GM18517 (cell line): ENCODE results near the gene GPR146.

ENCODE experiments used
- ATAC-seq: cut with Tn5 transposase; IDR thresholded peaks from one replicate; pipeline ENCODE4 v1.9.1; 2021; ENCODE audit warnings: mild to moderate bottlenecking, moderate library complexity; ENCODE audit not compliant: unreplicated experiment

Gene GPR146

DNA sequence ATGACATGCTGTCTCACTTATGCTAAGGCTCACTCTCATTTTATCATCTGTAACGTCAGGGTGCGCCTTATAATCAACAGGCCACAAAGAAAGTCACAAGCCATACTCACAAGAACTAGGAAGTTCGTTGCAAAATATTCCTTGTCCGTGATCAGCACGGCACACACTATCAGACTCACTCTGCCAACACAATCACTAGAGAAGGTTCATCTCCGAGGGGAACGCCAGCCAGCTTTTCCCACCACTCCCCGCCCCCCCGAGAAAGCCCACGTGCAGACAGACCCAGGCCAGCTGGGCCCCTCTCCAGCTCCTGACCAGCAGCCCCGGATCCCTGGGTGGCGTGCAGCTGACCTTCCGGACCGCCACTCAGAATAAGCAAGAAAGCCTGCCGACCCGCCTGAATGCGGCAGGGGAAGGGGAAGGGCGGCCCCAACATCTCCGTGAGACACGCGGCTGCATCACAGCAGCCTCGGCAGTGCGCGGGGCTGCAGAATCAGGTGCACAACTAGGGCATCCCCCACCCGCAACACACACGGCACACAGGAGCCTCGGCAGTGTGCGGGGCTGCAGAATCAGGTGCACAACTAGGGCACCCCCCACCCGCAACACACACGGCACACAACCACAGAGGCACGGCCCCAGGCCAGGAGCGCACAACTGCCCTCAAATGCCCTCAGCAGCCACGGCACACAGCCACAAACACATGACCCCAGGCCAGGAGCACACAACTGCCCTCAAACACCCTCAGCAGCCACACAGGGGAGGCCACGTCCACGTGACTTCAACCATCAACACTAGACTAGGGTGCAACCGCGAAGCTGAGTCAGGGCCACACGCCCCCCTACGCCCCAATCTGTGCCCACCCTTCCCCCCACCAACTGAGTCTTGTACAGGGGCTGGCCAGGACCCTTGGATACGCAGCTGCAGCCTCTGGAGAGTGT is 2.5 kb upstream of the GPR146 start:
- ATAC-seq: no peak

DNA sequence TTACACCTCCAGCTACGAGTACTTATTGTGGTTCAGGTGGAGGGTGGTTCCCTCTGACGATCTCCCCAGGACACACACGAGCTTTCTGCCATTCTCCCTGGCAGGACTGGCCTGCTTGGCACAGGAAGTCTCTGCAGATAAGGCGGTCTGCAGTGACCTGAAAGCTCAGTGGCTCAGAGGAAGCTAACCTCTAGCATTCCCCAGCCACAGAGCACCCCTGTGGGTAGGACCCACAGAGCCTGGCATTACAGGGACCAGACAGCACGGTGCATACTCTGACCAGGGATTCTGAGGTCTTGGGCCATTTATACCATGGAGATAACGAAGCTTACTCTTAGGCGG is 1.9 kb upstream of the GPR146 start:
- no peak for ATAC-seq

- ATAC-seq: no peak
Observed at GRCh38 chr7:1043552-1044188, 676 bp upstream of the GPR146 start.

- no peak for ATAC-seq
Observed at GRCh38 chr7:1045069-1046063, 1.0 kb downstream of the GPR146 start.

DNA sequence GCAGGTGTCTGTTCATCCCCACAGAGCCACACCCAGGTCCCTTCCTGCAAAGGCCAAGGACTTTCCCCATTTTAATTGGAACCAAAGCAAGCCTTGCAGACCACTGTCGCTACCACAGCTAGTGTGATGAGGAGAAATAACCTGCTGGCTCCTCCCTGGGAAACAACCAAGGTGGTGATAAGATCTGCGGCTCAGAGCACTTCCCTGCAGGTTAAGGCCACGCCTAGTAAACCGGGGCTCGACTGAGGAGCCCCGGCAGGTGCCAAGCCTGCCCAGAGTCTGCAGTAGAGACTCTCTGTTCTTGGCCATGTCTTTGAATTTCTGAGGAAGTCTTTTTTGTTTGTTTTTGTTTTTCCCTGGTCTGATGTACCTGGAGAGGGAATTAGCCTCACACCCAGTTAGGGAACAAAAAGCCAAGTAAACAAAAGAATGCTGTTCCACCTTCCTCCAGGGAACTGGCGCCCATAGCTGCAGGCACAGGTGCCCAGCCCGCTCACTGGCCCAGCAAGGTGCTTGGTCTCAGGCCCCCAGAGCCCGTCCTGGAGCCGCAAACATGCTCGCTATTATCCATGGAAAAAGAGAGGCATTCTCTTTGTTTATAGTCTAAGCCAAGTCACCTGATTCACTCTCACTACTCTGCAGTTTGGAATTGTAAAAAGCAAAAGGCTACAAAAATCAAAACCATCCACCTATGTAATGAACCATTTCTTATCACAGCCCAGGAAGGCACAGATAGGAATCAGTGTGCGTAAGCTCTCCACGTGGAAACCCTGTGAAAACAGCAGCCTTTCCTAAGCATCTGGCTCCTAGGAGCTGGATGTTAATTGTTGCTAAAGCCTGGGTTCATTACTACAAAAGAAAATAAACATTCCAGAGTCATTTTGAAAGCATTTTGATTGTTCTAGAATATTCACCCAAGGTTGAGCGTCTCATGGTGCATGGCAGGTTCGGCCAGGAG is 2.7 kb downstream of the GPR146 start:
- no peak for ATAC-seq

DNA sequence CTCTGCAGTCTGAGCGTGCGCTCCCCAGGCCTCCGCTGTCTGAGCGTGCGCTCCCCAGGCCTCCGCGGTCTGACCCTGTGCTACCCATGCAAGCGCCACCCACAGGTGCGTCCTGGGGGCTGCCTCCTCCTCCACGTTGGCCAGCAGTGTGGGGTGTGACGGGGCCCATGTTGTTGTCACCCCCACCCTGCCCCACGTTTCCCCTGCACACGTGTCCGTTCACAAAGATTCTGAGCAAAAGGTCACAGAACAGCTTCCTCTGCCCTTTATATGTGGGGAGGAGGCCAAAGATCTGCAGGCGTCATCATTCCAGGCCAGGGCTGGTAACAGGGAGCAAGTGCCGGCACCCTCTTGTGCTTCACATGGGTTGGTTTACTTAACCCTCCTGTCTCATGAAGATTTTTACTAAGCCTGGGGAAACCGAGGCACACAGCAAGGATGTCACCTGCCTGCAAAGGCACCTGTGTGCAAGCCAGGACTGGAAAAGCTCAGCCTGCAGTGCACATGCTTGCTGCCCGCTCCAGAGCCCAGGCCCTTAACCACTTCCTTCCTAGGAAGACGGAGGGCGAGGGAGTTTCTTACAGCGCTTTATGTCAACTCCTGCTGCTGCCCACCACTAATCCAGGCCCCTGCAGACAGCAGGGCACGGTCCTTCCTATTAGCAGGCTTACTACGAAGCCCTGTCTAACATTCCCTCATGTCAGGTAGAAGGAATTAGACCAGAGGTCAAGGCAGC is 4.8 kb downstream of the GPR146 start:
- ATAC-seq: no peak

DNA sequence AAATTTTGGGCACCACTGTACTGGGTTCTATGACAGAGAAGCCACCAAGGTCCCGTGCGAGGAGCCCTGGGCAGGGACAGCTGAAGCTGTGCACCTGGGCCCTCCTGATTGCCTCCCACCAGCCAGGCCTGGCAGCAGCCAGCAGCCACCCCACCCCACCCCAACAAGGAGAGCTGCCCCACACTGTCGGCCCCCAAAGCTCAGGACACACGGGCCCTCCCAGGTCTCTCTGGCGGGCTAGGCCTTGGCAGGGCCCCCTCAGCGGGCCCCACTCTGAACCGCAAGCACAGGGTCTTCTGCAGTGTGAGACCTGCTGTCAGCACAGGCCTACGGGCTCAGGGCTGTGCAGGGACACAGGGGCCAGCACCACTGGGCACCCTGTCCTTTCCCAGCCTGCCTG is 5.5 kb downstream of the GPR146 start:
- no peak for ATAC-seq

- no peak for ATAC-seq
Observed at GRCh38 chr7:1050254-1050906, 6.0 kb downstream of the GPR146 start.

GRCh38 chr7:1050956-1051690 is 6.8 kb downstream of the GPR146 start:
- no peak for ATAC-seq

DNA sequence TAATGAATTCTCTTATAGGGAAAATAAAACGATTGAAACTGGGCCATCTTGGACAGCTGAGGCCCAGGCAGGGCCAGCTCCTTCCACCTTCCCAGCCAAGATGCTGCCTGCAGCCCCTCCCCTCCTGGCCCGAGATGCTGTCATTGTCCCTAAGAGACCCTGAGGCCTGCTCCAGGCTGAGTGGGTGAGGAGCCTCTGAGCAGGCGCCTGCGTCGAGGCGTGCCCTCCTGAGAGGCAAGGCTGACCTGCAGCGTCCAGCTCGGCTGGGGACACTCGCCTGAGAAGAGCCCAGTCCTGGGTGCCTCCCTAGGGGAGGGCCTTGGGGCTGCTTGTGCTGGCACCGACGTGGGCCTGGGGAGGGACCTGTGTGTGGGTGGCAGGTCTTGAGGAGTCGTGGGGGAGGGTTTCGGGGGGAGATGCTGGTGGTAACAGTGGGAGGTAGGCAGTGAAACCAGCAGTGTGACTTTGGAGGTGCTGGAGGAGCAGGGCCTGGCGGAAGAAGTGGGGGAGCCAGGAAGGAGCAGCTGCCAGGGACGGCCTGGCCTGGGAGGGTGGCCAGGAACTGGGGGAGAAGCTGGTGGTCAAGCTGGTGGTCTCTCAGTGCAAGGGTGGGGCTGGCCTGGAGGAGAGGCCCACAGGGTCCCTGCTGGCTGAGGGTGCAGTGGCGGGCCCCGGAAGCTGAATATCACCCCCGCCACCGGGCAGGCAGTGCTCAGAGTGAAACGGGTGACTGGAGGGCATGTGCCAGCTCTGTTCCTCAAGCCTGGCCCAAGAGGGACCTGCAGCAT is 7.9 kb downstream of the GPR146 start:
- no peak for ATAC-seq

- ATAC-seq: no peak
Observed at GRCh38 chr7:1053002-1053411, 8.7 kb downstream of the GPR146 start.

- no peak for ATAC-seq
Observed at GRCh38 chr7:1053816-1054370, 9.5 kb downstream of the GPR146 start.

DNA sequence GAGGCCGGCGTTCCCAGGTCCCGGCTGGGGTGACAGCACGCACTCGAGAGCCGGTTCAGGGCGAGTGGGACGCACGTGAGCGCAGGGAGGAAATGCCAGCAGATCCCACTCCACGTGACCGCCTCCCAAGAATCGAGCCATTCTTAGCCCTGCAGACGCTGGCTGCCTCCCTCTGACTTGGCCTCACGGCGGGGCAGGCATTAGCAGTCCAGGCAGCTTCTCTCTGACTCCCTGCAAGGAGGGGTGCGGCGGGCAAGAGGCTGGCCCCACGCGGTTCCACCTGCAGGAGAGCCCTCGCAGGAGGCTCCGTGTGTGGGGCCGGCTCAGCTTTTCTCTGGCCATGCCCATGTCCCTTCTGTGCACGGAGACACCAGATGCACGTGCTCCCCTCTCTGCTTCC is 10.1 kb downstream of the GPR146 start:
- ATAC-seq: no peak

GRCh38 chr7:1054861-1055450 is 10.6 kb downstream of the GPR146 start:
- no peak for ATAC-seq

- ATAC-seq: no peak
Observed at GRCh38 chr7:1055491-1055955, 11.2 kb downstream of the GPR146 start.

GRCh38 chr7:1055956-1056784 is 11.8 kb downstream of the GPR146 start:
- no peak for ATAC-seq
